ENCODE data around the gene CHEK2.
A peak's percentile ranks its signal among the peaks of the same experiment; 100 is the strongest.
"Not testable (repeated sequence)": the region's sequence is repeated elsewhere in the genome, so short reads cannot be mapped to it uniquely, and the experiment has no call there.

The CHEK2 gene

DNA sequence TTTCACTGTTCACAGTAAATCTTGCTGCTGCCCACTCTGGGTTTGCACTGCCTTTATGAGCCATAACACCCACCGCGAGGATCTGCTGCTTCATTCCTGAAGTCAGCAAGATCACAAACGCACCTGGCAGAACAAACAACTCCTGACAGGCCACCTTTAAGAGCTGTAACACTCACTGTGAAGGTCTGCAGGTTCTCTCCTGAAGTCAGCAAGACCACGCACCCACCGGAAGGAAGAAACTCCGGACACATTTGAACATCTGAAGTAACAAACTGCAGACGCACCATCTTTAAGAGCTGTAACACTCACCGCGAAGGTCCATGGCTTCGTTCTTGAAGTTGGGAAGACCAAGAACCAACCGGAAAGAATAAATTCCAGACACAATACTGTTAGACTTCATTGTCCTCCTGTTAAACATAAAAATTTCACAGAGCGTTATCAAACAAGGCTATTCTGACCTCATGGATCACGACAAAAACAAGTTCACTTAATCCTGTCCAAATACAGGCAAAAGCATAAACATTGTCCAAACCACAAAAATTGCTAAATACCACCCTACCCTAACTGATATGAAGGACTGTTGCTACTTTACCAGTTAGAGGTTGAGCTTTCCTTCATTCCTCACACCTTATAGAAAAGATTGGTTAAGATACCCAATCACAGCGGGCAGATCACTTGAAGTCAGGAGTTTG lies 27.9 kb upstream of the CHEK2 start:
- peak overlapping the region in 2 of 3 experiments; percentile 15 to 64 for H3K4me3 Mint-ChIP-seq

DNA sequence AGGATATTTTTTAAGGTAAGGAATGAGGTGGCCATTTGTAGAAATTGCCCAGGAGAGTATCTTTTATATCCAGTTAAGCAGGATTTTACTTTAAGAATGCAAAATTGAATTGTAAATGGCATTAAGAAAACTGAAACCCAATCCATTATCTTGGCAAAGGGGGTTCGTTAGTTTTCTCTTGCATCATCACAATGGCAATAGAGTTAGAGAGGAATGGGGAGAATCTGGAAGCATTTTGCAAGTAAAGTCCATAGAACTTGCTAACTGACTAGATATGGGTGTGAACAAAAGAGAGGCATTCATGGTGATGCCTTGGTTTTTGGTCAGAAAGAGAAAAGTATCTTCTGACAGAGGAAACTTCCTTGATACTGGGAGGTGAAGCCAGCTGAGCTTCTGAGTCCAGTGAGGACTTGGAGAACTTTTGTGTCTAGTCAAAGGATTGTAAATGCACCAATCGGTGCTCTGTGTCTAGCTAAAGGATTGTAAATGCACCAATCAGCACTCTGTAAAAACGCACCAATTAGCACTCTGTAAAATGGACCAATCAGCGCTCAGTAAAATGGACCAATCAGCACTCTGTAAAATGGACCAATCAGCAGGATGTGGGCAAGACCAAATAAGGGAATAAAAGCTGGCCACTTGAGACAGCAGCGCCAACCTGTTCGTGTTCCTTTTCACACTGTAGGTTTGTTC lies 27.2 kb upstream of the CHEK2 start:
- H3K4me3 Mint-ChIP-seq: no peak overlapping the region
- no peaks in the 10 kb centered on the region for H3K9me3 Mint-ChIP-seq
- H3K36me3 Mint-ChIP-seq (ENCODE audit: low read depth): peaks cover 10% of the 10 kb centered on the region
- H3K4me1 Mint-ChIP-seq: peaks cover 11% of the 10 kb centered on the region
- H3K27ac Mint-ChIP-seq: no peak overlapping the region
- TF ChIP-seq, protein P1, sequence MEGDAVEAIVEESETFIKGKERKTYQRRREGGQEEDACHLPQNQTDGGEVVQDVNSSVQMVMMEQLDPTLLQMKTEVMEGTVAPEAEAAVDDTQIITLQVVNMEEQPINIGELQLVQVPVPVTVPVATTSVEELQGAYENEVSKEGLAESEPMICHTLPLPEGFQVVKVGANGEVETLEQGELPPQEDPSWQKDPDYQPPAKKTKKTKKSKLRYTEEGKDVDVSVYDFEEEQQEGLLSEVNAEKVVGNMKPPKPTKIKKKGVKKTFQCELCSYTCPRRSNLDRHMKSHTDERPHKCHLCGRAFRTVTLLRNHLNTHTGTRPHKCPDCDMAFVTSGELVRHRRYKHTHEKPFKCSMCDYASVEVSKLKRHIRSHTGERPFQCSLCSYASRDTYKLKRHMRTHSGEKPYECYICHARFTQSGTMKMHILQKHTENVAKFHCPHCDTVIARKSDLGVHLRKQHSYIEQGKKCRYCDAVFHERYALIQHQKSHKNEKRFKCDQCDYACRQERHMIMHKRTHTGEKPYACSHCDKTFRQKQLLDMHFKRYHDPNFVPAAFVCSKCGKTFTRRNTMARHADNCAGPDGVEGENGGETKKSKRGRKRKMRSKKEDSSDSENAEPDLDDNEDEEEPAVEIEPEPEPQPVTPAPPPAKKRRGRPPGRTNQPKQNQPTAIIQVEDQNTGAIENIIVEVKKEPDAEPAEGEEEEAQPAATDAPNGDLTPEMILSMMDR (IDR thresholded peaks at IDR 0.05; ENCODE audit: unreplicated experiment in 3 of 3): no peak
- no peaks in the 10 kb centered on the region for H3K27me3 Mint-ChIP-seq (ENCODE audit: low read depth)

More for the DNA sequence above, 27.9 kb upstream of the CHEK2 start:
- peaks cover 12% of the 10 kb centered on the region for H3K36me3 Mint-ChIP-seq (ENCODE audit: low read depth)
- H3K27me3 Mint-ChIP-seq (ENCODE audit: low read depth): no peaks in the 10 kb centered on the region
- H3K9me3 Mint-ChIP-seq: no peaks in the 10 kb centered on the region
- peaks cover 13% of the 10 kb centered on the region for H3K4me1 Mint-ChIP-seq
- H3K27ac Mint-ChIP-seq: no peak overlapping the region
- TF ChIP-seq, protein P1 (IDR thresholded peaks at IDR 0.05; ENCODE audit: unreplicated experiment in 3 of 3): no peak

DNA sequence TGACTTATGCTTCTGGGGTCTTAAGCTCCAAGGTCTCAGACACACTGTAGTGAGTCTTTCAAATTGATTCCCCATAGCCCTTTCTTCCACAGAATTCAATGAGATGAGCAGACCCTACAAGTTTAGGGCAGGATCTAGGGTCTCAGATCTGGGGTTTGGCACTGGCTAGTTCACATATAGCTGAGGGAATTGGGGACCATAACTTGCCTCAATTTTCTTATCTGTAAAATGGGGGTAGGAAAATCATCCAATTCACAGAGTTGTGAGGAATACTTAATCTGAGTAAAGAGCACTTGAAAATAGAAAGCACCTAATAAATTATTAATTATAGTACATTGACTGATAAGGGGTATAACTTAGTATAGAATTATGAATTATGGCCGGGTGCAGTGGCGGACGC lies 25.0 kb upstream of the CHEK2 start:
- Mint-ChIP-seq H3K27me3 (ENCODE audit: low read depth) (peaks cover 2% of the 10 kb centered on the region), H3K4me3 (no peak overlapping the region), H3K36me3 (ENCODE audit: low read depth) (no peaks in the 10 kb centered on the region), H3K9me3 (no peaks in the 10 kb centered on the region), H3K27ac (no peak overlapping the region), H3K4me1 (no peaks in the 10 kb centered on the region)
- TF ChIP-seq, protein P1 (IDR thresholded peaks at IDR 0.05; ENCODE audit: unreplicated experiment in 3 of 3): no peak

DNA sequence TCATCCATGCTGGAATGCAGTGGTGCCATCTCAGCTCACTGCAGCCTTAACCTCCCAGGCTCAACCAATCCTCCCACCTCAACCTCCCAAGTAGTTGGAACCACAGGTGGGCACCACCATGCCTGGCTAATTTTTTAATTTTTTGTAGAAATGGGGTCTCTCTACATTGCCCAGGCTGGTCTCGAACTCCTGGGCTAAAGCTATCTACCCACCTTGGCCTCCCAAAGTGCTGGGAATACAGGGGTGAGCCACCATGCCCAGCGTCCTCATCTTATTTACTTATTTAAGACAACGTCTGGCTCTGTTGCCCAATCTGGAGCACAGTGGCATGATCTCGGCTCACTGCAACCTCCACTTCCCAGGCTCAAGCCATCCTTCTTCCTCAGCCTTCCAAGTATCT lies 20.4 kb upstream of the CHEK2 start:
- not testable (repeated sequence) for H3K27me3 Mint-ChIP-seq (ENCODE audit: low read depth); H3K36me3 Mint-ChIP-seq (ENCODE audit: low read depth); H3K9me3 Mint-ChIP-seq; H3K4me3 Mint-ChIP-seq; H3K27ac Mint-ChIP-seq
- peaks cover 11% of the 10 kb centered on the region for H3K4me1 Mint-ChIP-seq

DNA sequence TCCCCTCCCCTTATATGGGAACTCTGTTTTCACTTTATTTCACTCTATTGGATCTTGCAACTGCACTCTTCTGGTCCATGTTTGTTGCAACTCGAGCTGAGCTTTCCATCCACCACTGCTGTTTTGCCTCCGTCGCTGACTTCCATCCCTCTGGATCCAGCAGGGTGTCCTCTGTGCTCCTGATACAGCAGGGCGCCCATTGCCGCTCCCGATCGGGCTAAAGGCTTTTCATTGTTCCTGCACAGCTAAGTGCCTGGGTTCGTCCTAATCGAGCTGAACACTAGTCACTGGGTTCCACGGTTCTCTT lies 19.8 kb upstream of the CHEK2 start:
- Mint-ChIP-seq H3K27ac (no peak overlapping the region), H3K4me1 (peaks cover 11% of the 10 kb centered on the region), H3K27me3 (ENCODE audit: low read depth) (peaks cover 6% of the 10 kb centered on the region), H3K4me3 (no peak overlapping the region), H3K36me3 (ENCODE audit: low read depth) (peaks cover 8% of the 10 kb centered on the region), H3K9me3 (no peaks in the 10 kb centered on the region)
- TF ChIP-seq, protein P1 (IDR thresholded peaks at IDR 0.05; ENCODE audit: unreplicated experiment in 3 of 3): no peak

DNA sequence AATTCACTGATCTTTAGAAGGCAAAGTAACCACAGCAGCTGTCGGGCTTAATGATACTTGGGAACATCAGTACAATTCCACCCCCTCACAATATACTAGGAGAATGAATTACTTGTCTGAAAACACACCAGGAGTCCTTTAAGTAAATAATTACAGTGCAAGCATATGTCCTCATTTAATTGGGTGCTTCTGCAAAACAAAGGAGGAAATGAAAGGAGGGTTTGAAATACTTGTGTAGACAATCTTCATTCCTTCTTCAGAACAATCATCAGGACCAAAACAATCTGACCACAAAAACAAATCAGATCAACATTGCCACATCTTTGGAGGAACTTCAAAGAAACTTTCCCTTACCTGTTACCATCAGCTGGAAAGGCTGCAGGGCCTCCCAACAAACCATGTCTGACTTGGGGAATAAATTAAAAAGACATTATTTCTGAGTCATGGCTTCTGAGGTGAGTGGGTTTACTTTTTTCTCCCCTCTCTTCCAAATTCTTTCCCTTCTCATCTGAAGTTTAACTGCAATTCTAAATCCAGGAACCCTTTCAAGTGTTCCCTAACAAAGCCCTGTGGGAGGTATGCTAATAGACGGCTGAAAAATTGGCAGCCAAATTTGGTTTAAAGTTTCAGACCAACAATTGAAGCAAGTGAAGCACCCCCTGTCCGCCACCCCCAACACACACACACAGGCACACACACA lies 18.4 kb upstream of the CHEK2 start:
- TF ChIP-seq, protein P1 (IDR thresholded peaks at IDR 0.05; ENCODE audit: unreplicated experiment in 3 of 3): no peak
- Mint-ChIP-seq H3K27ac (peak overlapping the region; percentile 51 to 65 (median 63)), H3K9me3 (no peaks in the 10 kb centered on the region), H3K4me1 (peaks cover 11% of the 10 kb centered on the region), H3K36me3 (ENCODE audit: low read depth) (peaks cover 15% of the 10 kb centered on the region), H3K4me3 (no peak overlapping the region), H3K27me3 (ENCODE audit: low read depth) (peaks cover 6% of the 10 kb centered on the region)

DNA sequence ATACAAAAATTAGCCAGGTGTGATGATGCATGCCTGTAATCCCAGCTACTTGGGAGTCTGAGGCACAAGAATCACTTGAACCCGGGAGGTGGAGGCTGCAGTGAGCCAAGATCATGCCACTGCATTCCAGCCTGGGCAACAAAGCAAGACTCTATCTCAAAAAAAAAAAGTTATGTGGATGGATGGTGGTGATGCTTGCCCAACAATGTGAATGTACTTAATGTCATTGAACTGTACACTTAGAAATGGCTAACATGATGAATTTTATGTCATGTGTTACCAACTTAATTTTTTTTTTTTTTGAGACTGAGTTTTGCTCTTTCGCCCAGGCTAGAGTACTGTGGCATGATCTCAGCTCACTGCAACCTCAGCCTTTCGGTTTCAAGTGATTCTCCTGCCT lies 12.9 kb upstream of the CHEK2 start:
- H3K4me3 Mint-ChIP-seq; H3K27ac Mint-ChIP-seq; H3K4me1 Mint-ChIP-seq; H3K27me3 Mint-ChIP-seq (ENCODE audit: low read depth); H3K9me3 Mint-ChIP-seq: not testable (repeated sequence)
- peaks cover 37% of the 10 kb centered on the region for H3K36me3 Mint-ChIP-seq (ENCODE audit: low read depth)
